Metanephros (tissue), 2 donors: ENCODE measurements around the gene CHRNB4. TPM values are rescaled to one million over a fixed set of nuclear protein-coding genes. Genes with fewer than 3 reads are reported as not detected.

Experiments used
- small RNA-seq: library from RNA; depleted of rRNA; stranded (forward); fragments of <200 nt; gene quantifications from one replicate; pipeline ENCODE3, GENCODE V24; 2014; ENCODE audit warnings: low replicate concordance
- total RNA-seq: library from RNA; depleted of rRNA; stranded (reverse); fragments of >200 nt; gene quantifications from one replicate; pipeline ENCODE4 v1.2.3, GENCODE V29; 2014

The CHRNB4 gene, protein sequence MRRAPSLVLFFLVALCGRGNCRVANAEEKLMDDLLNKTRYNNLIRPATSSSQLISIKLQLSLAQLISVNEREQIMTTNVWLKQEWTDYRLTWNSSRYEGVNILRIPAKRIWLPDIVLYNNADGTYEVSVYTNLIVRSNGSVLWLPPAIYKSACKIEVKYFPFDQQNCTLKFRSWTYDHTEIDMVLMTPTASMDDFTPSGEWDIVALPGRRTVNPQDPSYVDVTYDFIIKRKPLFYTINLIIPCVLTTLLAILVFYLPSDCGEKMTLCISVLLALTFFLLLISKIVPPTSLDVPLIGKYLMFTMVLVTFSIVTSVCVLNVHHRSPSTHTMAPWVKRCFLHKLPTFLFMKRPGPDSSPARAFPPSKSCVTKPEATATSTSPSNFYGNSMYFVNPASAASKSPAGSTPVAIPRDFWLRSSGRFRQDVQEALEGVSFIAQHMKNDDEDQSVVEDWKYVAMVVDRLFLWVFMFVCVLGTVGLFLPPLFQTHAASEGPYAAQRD
- total RNA-seq = 2.0 TPM

DNA sequence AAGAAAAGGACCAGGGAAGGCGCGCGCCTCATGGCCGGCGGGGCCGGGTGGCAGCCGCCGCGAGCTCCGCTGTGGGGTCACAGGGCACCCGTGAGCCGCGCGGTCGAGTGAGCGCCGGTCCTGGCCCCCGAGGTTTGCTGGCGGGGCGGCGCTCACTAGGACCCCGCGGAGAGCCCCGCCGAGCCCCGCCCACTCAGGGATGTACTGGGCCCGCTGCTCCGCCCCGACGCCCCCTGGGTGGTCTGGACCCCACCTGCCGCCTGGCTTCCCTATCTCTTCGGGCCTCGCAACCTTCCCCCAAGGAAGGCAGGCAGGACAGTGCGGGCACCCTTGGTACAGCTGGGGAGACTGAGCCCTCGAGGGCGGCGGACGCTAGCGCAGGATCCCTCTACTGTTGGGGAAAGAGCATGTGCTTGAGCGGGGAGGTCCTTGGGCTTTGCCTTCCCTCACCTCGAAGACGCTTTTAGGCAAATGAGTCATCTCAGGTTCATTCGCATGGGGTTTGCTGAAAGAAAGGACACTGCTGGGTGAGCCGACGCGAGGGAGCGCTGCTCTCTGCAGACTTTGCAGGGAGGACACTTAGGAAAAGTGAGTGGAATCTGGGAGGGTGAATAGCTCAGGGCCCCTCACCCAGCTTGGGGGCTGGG is at the start of gene CHRNB4:
CHRNB4 (minus strand) TSS at position 109 of the 647 bp plus-strand sequence; CDS start at position 32, 77 bp downstream.

DNA sequence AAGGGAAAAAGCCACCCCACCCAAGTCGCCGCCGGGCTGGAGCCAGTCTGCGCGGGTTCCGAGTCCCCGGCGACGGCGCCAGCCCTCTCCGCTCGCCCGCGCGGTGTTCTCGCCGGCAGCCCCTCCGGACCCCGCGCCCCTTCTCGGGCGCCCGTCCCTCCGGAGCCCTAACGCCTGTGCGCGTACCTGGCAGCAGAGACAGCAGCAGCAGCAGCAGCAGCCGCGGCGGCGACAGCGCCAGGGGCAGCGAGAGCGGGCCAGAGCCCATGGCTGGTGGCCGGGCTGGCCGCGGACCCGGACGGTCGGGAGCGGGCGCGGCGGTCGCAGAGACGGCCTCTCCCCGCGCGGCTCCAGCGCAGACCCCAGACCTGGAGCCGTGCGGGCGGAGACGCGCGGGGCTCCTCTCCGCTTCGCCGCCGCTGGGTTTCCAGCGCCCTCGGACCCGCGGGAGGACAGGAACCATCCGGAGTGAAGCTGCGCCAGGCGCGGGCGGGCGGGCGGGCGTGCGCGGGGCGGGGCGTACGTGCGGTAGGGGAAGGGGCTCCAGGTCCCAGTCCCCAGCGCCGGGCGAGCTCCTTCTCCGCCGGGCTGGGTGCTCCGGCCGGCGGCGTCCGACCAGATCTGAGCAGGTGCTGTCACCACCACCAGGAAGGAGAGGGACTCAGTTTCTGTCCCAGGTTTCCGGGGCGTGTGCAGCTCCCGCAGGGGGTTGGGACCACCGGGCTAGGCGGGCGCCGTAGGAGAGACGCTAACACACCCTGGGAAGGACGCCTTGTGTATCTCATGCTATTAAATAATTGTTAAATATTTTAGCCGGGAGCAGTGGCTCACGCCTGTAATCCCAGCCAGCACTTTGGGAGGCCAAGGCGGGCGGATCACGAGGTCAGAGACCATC is 20.2 kb downstream of the CHRNB4 start, which contains the start of gene CHRNA3:
CHRNA3 (minus strand) TSS at position 470 of the 895 bp plus-strand sequence; CDS start at position 268, 202 bp downstream.

Small RNA genes within 50 kb of the gene (small RNA-seq; reads per million reads assigned to genes)
- not detected for gene AC067863.2

Other genes starting within 250 kb of the CHRNB4 start
- 66.9 TPM for gene IREB2, start 203.0 kb downstream of the CHRNB4 start, total RNA-seq
- 8.8 TPM for gene HYKK, start 133.6 kb downstream of the CHRNB4 start, total RNA-seq
- gene PSMA4, start 100.8 kb downstream of the CHRNB4 start, total RNA-seq = 109 TPM
- 2.2 TPM for gene CHRNA5, start 75.7 kb downstream of the CHRNB4 start, total RNA-seq
- gene CHRNA3, start 20.2 kb downstream of the CHRNB4 start, total RNA-seq = 0.41 TPM
- gene ADAMTS7, start 170.3 kb upstream of the CHRNB4 start, total RNA-seq = 37.3 TPM
- 265 TPM for gene MORF4L1, start 231.7 kb upstream of the CHRNB4 start, total RNA-seq